GM13977 (cell line): Measurements from ENCODE around the gene PRKCA.

Experiments
- DNase-seq: peaks from one replicate; pipeline ENCODE4 v3.0.0; 2012; ENCODE audit warnings: low spot score
- in situ Hi-C: fragments of 300-500 bp; cut with MboI; formaldehyde crosslinking; loops from one replicate; pipeline ENCODE4 v1.12.0; 2022; ENCODE audit warnings: low sequenced_read_pairs, low pct_unique_long_range_greater_than_20kb, mixed read lengths, inconsistent platforms; ENCODE audit not compliant: unreplicated experiment
- TF ChIP-seq, protein P1 (sequence below): IDR thresholded peaks from 2 replicates; pipeline ENCODE4 v1.5.1; 2012; ENCODE audit warnings: mild to moderate bottlenecking, control low read depth; ENCODE audit not compliant: insufficient read depth; ENCODE audit errors: extremely low read depth, missing control alignments

The PRKCA gene

DNA sequence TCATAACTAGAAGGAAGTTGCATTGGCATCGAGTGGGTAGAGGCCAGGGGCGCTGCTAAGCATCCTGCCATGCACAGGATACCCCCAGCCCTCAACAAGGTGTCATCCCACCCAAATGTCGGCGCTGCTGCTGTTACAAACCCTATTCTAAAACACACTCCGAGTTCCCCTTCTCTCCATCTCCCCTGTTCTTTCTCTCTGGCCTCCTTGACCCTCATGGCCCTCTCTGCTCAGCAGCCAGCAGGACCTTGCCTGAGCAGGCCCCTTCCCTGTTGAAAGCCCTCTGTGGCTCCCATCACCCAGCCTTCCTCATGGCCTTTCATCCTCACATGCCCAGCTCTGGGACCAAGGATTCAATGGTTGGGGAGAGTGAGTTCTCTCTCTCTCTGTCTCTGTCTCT is 510.2 kb downstream of the PRKCA start:
- TF ChIP-seq, protein P1, sequence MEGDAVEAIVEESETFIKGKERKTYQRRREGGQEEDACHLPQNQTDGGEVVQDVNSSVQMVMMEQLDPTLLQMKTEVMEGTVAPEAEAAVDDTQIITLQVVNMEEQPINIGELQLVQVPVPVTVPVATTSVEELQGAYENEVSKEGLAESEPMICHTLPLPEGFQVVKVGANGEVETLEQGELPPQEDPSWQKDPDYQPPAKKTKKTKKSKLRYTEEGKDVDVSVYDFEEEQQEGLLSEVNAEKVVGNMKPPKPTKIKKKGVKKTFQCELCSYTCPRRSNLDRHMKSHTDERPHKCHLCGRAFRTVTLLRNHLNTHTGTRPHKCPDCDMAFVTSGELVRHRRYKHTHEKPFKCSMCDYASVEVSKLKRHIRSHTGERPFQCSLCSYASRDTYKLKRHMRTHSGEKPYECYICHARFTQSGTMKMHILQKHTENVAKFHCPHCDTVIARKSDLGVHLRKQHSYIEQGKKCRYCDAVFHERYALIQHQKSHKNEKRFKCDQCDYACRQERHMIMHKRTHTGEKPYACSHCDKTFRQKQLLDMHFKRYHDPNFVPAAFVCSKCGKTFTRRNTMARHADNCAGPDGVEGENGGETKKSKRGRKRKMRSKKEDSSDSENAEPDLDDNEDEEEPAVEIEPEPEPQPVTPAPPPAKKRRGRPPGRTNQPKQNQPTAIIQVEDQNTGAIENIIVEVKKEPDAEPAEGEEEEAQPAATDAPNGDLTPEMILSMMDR = no peak
- in situ Hi-C loops = no loop called here

DNA sequence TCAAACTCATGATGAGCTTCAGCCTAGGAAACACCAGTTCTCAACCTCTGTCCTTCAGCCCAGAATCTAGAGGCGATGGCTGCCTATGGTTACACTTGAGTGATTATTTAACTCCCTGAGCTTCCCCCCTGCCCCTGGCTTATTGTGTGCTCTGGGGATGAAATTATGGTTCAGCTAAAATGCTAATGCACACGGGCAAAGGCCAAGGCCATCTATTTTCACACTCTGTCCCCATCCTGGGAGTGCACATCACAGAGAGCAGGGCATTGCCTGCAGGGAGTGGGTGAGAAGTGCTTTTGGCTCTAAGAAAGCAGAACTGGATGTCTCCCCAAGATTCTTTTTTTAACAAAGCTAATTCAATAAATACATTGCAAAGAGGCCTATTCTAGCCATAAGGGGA is 510.9 kb downstream of the PRKCA start:
- no peak for DNase-seq
- in situ Hi-C loops = no loop called here
- TF ChIP-seq, protein P1 = no peak

More for the DNA sequence above, 510.2 kb downstream of the PRKCA start:
- DNase-seq = no peak

DNA sequence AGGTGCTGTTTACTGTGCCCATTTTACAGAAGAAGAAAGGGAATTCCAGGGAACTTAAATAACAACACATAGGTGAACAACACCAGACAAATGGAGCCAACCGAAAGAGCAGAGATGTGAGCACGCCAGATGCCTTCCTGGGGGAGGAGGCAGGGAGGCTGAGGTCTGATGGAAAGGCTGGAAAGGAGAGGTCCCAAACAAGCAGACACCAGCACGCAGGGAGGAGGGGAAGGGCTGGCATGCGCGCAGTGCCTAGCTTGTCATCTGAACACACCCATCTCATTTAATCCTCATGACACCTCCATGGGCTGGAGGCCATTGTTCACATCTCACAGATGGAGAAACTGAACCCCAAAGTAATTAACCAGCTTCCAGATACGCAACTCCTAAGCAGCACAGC is 511.6 kb downstream of the PRKCA start:
- TF ChIP-seq, protein P1 = no peak
- in situ Hi-C loops = no loop called here
- no peak for DNase-seq

DNA sequence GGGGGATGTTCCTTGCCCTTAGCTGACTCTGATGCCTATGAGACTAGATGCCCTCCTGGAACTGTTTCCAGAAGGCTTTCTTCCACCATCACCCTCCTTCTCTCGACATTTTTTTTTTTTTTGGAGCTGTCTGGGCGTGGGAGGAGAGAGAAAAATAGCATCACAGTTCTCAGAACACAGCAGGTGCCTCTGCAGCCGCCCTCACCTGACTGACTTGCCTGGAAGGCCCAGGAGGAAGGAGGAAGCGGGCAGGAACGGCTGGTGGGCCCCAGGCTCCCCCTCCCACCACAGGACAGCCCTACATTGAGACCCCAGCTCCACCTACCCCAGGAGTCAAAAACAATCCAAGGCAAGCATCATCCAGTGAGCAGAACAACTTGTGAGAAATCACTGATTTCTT is 512.2 kb downstream of the PRKCA start:
- no peak for DNase-seq
- TF ChIP-seq, protein P1 = no peak
- in situ Hi-C loops = no loop called here

DNA sequence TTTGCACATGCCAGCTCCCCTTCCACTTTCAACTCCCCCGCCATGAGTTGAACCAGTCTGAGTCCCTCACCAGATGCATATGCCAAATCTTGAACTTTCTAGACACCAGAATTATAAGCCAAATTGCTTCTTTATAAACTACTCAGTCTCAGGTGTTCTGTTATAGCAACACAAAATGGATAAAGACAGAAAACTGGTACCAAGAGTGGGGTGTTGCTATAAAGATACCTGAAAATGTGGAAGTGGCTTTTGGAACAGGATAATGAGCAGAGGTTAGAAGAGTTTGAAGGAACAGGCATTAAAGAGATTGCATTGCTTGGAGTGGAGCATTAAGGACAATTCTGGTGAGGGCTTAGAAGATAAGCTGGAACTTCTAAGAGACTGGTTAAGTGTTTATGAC is 515.3 kb downstream of the PRKCA start:
- in situ Hi-C loops = no loop called here
- TF ChIP-seq, protein P1 = no peak
- DNase-seq = no peak

DNA sequence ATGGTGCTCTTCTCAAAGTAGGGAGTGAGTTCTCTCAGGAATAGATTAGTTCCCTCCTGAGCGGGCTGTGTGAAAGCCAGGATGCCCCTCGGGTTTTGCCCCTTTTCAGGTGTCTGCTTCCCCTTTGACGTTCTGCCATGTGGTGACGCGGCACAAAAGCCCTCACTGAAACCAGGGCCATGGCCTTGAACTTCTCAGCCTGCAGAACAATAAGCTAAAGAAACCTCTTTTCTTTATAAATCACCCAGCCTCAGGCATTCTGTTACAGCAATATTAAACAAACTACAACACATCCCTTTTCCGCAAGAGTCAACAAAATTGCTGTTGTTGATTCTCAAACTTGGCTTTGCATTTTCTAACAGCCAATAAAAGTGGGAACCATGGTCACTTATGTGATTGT is 517.1 kb downstream of the PRKCA start:
- TF ChIP-seq, protein P1 = no peak
- in situ Hi-C loops = no loop called here

DNA sequence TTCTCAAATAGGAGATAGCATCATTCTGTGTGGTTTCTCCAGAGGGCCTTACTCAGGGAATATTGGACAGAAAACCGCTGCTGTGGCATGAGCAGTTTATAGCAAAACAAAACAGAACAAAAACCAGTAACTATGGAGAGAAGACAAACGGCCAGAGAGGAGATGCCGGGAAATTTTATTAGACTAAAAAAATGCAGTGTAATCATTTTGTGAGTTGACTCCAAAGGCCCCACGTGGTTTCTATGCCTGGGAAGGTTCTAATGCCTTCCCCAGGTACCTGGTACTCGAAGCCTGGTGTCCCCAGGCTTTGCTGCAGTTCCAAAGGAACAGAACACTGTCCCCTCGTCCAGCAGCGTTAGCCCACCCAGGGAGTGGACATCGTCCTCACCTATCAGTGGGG is 519.6 kb downstream of the PRKCA start:
- in situ Hi-C loops = no loop called here
- TF ChIP-seq, protein P1 = no peak
- no peak for DNase-seq

More for the DNA sequence above, 517.1 kb downstream of the PRKCA start:
- no peak for DNase-seq
